HG03045 (cell line): ENCODE measurements around the gene RAMACL.

Source experiments
- ATAC-seq: cut with Tn5 transposase; IDR thresholded peaks from one replicate; pipeline ENCODE4 v1.9.1; 2021; ENCODE audit warnings: mild to moderate bottlenecking, moderate library complexity; ENCODE audit not compliant: unreplicated experiment

Gene RAMACL

DNA sequence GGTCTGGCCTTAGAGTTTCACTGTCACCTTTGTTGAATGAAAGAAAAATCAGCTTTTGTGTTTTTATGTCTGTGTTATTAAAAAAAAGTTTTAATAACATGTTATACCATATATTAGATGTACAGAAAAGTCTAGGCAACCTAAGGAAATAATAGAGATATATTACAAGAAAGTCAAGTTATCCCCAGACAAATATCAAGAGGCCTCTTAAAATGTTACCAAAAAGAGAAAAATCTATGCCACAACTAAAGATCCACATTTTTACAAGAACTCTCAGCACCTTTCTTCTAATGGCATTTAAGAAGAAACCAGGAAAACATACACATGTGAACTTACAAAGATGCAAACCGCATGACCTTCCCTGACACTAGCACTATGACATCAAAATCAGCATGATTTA is 26.8 kb downstream of the RAMACL start:
- no peak for ATAC-seq

DNA sequence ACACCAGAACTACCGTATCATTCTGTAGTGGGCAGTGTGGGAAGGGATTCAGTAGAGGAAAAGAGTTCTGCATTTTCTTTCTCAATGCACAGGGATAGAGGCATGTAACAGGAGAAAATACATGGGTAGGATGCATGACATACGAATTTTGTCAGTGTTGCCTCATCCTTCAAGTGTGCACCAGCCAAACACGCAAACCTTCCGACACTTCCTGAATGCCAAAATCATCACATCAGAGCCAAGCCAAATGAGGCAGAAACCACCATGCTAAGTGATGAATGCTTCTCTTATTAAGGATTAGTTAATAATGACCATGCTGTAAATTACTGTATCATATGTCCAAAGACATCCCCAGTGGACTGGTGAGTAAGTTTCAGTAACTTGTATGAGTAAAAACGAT is 27.3 kb downstream of the RAMACL start:
- no peak for ATAC-seq

DNA sequence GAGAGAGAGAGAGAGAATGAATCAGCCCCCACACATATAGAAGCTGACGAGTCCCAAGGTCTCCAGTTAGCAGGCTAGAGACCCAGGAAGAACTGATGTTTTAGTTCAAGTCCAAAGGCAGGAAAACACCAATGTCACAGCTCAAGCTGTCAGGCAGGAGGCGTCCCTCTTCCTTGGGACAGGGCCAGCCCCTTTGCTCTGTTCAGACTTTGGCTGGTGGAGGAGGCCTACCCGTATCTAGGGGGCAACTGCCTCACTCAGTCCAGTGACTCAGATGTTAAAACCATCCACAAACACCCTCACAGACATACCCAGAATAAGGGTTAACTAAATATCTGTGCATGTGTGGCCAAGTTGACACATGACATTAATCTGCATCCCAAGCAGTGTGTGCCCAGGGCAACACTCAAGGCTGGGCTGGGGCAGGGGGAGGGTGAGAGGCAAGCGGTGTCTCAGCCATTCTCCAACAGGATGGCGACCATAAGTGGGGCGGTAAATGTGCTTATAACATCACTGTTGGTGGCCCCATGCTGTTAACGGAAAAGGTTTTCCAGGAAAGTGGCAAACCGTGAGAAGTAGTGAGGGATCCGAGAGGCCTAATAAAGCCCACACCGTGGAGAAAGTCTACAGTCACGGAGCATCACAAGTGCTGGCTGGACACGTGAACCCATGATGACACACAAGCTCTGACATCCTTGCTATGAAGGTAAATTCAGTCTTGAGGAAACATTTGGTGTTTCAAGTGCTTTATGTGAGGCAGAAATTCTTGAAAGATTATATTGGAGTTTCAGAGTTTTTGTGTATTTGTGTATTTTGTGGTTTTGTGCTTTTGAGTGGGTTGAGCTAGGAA is 28.1 kb downstream of the RAMACL start:
- ATAC-seq = no peak

DNA sequence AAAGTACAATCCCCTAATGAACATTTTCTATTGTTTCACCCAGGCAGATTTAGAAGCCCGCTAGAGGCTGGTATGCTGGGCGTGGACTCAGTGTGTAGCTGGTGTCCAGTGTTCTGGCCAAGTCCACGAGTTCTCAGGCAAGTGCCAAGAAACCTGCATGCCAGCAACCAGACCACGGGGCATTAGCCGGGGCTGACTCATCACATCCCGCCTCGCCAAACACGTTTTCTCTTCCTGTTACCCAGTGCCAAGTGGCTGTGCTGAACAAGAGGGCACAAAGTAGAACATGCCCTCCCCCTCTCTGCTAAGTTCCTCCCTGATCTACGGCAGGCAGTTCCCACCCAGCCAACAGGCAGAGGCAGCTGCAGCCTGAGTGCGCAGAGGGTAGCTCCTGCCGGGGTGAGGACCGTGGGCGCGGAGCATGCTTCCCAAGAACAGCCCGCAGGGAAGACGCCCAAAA is 29.6 kb downstream of the RAMACL start:
- ATAC-seq = no peak

DNA sequence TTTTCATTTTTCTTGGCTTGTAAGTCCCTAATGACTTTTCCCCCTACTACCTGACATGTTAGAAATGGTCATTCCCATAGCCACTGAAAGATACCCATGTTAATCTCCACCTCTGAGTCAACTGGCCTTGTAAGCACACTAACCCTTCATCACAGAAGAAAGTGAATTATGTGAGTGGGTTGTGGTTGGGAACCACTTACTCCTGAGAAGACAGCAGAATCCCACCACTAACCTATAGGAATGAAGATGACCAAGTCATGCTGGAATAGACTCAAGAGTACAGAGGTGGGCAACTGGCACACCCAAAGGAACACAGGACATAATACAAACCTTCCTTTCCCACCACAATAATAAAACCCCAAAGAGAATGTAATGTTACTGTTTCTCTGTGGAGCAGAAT is 30.1 kb downstream of the RAMACL start:
- ATAC-seq = no peak

DNA sequence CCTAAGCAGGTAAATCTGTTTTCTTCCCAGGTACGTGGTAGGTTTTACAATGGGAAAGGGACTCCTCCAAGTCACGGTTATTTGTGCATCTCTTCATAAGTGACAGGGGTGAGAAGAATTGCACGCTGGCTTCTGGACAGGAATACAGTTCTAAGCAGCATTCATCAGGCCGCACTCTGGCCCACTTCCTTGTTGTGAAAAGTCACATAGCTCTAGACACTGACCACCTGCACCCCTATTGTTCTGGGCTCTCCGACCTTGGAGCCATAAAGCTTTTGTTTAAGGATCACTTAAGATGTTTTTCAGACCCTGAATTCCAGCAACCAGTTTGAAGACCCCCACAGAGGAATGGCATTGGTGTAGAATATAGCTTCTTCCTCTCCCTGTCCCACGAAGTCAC is 31.4 kb downstream of the RAMACL start:
- ATAC-seq = no peak

DNA sequence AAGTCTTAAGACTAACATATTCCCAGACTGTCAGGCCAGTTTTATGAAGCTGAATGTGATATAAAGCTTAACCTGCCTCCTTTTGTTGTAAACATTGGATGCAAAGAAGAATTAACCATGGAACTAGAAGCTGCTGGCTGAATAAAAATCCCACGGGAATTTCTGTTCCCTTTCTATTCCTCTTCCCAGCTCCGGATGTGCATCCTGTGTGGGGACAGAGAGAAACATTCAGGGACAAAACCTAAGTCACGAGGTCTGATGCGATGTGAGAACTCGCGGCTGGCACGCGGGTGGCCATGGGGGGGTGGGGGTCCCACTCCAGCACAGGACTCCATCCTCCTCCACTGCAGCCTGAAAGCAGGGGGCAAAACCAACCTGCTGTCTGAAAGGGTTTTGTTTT is 32.2 kb downstream of the RAMACL start:
- no peak for ATAC-seq

DNA sequence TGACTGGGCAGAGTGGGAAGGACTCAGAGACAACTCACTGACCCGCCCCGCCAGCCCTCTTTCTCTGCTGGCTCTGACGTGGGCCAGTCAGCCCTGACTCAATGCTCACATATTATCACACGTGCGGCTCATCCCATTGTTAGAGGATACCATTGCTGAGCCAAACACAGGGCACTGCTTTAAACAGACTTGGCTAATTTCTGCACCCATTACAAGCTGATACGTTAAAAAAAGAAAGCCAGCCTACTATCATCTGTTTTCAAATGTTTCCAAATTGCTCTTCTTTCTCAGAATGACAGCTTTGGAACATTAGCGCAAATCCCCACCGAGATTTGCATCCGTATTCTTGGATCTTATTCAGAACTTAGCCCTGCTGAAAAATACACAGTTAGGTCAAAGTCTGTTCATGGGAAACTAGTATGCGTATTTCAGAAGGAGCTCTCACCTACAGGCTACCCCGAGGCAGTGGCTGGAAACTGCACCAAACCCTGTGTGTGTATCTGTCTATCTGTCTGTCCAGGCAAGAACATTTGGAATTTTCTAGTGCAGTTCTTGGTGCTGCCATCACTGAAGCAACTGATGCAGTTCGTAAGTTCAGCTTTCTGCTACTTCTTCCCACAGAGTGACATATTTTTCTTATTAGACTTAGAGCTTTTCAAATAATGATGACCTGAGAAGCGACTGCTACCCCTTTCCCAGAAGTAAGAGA is 32.8 kb downstream of the RAMACL start:
- ATAC-seq = no peak

DNA sequence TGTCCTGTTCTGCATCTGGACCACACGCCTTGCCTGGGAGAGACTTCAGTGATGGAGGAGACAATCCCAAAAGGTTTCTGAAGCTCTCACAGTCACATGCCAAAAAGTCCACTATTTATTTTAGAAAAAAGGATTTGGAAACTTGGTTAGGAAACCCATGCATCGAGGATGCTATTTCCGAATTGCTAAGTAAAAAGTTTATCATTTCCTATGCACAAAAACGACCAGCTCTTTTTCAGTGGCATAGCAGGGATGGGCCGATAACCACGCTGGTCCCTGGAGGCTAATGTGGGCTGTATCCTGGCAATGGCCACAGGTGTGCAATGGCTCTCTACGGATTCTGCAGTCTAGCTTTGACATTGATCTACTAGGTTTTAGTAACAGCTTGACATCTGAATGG is 33.9 kb downstream of the RAMACL start:
- ATAC-seq = no peak

DNA sequence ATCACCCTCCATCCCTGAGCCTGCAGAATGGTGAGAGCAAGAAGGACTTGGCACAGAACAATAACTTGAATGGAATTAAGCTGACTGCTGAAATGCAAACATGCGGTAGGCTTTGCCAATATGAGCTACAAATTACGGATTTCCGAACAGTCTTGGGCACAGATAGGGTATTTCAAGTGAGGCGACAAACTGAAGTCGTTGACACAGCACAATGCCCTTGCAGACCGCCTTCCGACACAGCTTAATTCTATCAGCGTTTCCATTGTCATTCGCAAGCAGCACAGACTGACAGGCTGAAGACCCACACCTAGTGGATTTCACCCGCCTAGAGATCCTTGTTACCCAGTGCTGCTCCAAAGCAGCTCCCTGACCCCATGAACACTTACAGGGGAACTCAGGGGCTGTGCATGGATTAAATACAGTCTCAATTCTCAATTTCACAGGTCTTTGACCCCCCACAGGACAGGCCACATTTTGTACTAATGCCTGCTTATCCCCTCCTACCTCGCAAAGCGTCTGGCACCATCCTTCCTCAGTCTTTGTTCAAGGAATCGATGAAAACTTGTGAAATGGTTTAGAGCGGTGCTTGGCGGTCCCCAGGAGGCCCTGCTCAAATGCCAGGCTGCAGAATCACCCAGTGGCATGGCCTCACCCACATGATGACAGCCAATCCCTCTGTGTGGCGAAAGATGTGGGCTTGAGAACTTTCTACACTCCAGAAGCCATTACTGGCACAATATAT is 34.6 kb downstream of the RAMACL start:
- ATAC-seq = no peak

DNA sequence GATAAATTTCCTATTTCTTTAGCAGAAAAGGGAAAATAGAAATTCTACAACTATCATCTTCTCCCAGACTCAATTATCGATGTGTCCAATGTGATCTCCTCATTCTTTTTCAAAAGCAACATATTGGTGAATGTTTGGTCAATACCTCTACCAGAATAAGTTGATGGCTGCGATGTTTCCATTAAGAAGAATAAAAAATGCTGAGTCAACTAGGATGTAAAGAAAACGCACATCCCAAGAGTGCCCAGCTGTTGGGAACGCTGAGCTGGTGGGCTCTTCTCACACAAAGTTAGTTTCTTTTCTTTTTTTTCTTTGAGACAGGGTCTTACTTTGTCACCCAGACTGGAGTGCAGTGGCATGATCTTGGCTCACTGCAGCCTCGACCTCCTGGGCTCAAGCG is 39.8 kb downstream of the RAMACL start:
- no peak for ATAC-seq

DNA sequence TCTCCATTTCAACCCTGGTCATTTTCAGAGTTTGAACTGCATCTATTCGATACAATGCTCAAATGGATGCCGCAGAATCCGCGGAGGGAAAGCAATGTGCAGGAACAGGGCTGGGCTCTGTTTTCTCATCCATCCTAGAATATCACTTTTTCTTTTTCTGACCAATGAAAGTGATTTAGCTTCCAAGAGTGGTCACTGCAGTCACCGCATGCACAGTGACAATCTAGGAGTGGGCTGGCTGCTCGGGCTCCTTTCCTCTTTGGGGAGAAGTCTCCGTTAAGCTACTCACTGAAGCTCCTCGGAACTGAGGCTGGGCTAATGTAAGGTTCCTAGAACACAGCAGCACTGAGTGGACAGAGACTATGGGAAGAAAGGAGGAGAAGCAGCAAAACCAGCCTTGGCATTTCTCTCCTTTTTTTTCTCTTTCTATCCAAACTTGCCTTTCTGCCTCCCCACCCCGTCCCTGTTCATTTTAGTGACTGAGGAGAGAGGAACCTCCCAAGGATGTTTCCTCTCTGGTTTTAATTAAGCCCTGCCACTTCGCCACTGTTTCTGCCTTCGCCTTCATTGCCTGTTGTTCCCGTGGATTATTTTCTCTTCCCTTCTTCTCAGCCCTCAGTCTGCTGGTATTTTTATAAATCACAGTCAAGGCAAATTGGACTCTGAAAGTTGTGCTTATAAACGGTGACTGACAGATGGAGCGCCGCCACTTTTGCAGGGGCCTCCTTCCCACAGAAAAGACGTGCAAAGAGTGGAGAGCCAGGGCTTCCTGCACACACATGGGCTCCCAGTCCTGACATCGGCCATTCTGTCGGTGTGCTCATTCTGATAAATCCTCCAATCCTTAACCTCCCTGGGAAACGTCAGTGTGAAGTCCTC is 41.1 kb downstream of the RAMACL start:
- ATAC-seq = no peak

DNA sequence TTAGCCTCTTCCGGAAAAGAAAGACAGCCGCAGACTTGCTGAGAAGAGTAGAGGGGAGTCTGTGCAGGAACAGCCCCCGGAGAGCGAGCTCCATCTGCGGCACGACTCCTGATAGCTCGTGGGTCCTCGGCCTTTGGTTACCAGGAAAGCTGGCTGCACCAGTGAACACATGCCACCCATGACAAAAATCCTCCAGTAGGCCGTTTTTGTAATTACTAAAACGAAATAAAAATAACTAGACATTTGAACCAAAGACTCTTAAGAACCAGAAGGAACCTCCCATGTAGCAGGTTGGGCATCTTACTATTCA is 42.2 kb downstream of the RAMACL start:
- no peak for ATAC-seq

DNA sequence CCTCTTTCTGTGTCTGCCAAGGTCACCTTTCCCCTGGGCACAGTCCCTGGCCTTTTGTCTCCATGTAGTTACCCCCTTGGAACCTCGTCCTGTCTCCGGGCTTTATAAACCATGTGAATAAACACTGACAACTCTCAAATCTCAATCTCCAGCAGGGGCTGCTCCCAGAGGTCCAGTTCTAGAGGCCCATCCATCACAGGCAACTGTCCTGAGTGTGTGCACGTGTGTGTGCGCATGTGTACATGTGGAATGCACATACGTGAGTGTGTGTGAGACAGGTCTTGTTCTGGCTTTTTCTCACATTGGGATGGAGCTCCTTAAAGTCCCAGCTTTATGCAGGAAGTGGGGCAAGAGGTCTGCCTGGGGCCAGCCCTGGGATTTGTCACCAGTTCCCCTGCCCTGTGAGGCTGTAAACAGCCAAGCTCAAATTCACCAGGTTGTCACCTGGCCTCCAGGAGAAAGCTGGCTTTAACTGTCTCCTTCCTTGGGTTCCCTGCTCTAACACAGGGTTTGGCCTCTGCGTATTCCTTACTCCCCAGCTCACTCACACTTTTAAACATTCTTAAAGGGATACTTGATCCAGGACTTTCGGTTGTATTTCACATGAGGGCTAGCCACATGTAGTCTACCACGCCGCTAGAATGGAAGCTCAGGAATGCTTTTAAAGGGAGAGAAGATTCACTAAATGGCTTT is 42.7 kb downstream of the RAMACL start:
- ATAC-seq = no peak

DNA sequence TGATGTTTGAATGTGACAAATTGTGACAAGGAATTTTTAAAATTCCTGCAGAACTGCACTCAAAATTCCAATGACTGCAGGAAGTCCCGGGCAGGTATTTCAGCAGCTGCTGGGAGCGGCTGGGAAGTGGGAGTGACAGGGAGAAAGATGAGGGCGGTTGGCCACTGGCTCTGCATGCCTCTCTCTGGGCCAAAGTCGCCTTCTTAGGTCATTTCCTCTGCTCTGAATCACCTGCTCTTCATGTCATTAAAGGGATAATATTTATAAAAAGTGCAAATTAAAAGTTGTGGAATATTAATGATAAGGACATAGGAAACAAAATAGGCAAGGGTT is 43.9 kb downstream of the RAMACL start:
- ATAC-seq = no peak

DNA sequence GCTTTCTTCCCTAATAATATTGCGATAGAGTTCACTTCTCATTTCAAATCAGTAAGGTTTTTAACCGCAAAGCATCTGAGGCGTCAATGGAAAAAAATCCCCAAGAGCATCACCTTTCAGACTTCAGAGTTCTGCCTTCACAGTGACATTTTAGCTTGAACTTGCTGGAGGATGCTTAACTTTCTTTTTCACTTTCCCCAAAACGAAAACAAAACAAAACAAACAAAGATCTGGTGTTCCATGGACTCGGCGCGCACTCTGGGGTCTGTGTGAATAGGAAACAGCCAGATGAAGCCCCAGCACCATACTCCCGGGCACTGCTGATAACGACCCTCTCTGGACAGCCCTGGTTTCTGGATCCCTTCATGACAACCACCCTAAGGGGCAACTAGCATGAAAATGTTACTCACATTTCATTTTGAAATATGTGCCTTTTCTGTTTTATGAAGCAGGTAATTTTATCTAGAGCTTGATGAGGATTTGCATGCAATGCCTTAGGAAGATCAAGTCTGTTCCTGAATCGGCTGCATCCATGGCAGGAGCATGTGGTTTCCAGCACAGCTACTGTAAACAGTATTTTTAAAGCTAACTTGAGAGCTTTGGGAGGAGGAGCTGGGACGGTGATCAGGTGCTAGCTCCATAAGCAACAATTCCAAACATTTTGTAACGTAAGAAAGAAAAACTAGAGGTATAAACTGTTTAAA is 44.5 kb downstream of the RAMACL start:
- ATAC-seq = no peak

DNA sequence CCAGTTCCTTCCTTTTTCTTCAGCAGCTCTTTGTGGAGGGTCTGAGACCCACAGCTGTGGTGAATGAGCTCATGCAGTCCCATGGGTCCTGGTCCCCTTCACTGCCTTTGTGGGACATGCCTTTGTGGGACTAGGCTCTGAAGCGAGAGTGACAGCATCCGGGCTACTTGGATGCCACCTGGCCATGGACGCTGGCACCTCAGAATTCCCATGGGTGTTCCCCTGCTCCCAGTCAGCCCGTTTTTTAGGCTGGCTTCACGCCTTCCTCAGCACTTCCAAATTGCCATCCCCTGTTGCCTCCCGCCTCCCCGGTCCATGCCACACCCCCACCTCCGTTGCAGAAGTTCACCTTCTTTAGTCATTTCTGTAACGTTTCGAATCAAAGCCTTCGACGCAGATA is 45.1 kb downstream of the RAMACL start:
- no peak for ATAC-seq

DNA sequence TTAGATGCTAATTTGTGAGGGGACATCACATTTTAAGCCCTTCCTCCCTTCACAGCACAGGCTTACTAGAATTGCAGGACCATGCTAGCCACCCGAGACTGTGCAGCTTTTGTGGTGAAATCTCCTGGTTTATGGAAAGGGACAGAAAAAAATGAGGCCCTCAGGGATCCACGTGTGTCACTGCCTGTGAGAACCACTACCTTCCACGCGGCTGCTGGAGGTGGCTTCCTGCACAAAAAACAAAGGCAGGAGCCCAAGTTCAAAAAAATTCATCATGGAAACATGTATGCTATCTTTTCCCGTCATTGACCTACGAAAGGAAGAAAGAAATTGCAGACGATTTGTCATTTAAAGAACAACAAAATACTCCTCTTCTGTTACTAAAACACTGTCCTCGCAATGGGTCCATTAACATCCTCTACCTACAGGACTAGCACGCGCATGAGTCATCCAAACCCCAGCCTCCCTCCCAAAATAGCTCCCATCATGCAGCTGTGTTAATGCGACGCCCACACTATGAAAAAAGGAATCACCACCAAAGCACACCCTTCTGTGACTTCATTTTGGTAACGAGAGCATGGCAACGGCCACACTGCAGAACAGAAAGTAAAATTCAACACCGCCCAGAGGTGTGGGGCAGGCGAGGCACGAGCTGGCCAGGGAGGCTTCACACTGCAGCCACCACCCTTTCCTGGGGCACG is 45.7 kb downstream of the RAMACL start:
- ATAC-seq = peak; percentile 95

DNA sequence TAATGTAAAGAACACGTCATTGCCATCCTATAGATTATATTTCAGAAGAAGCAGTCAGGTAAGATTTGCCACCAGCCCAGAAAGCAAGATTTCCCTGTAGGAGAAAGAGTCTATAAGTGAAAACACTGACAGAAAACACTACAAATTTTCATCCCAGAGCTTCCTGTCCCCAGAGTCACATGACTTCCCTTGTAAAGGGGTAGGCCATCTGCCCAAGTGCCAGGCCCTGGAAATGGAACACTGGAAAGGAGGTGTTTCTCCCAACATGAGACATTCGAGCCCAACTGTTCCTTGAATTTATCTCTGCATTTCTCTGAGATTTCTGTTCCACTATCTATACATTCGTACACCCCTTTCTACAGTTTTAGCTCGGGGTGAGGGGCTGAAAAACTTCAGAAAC is 46.9 kb downstream of the RAMACL start:
- ATAC-seq = no peak
